Aorta (tissue), 5 donors: ENCODE results near the gene AMER2. TPM values are rescaled to one million over a fixed set of nuclear protein-coding genes. Genes with fewer than 3 reads are reported as not detected.
"Not testable (repeated sequence)": the region's sequence is repeated elsewhere in the genome, so short reads cannot be mapped to it uniquely, and the experiment has no call there.

Experiments used
- ATAC-seq: fragments of 200-7000 bp; cut with Tn5 transposase; one replicate; pipeline ENCODE4 v1.9.1; 2022; ENCODE audit warnings: moderate library complexity; ENCODE audit not compliant: low FRiP score
- DNase-seq, 2 donors: peaks; one replicate each; pipeline ENCODE4 v3.0.0-alpha.2; 2020
- H3K27ac ChIP-seq, 2 donors: one replicate each; pipeline ENCODE4 v1.5.1; 2013; ENCODE audit warnings: low read length in 2 of 2, mild to moderate bottlenecking in 2 of 2, moderate library complexity in 2 of 2, control low read depth in 1 of 2, inconsistent platforms in 1 of 2, low read depth in 1 of 2
- H3K27me3 ChIP-seq, 2 donors: one replicate each; pipeline ENCODE4 v1.6.1; 2013; ENCODE audit warnings: control low read depth in 1 of 2, low read length in 1 of 2, mild to moderate bottlenecking in 1 of 2, moderate library complexity in 1 of 2; ENCODE audit not compliant: insufficient read depth in 2 of 2, control insufficient read depth in 1 of 2
- H3K36me3 ChIP-seq, 2 donors: one replicate each; pipeline ENCODE4 v1.6.1; 2013; ENCODE audit warnings: control low read depth in 1 of 2, low read length in 1 of 2, mild to moderate bottlenecking in 1 of 2; ENCODE audit not compliant: insufficient read depth in 2 of 2, control insufficient read depth in 1 of 2
- H3K4me1 ChIP-seq, 2 donors: one replicate each; pipeline ENCODE4 v1.6.1; 2013; ENCODE audit warnings: low read length in 2 of 2, control low read depth in 1 of 2, mild to moderate bottlenecking in 1 of 2, moderate library complexity in 1 of 2; ENCODE audit not compliant: insufficient read depth in 2 of 2, control insufficient read depth in 1 of 2
- H3K4me3 ChIP-seq, 2 donors: one replicate each; pipeline ENCODE4 v1.5.1; 2013; ENCODE audit warnings: low read length in 2 of 2, control low read depth in 1 of 2, mild to moderate bottlenecking in 1 of 2
- H3K9me3 ChIP-seq: one replicate; pipeline ENCODE4 v1.6.1; 2013; ENCODE audit warnings: mild to moderate bottlenecking, low read length; ENCODE audit not compliant: control insufficient read depth
- WGBS, 2 donors: extraction: QIAGEN DNeasy Blood & Tissue Kit; methylation state at CpG; one replicate each; pipeline ENCODE4 v1.1.7; 2013; 5-methylcytosine and 5-hydroxymethylcytosine counted together
- intact Hi-C, 2 donors: fragments of 100-400 bp; cut with DNase I; formaldehyde crosslinking; loops; one replicate each; pipeline versions ENCODE4 v1.14.2 to v1.15.0; 2022
- polyA plus RNA-seq, 2 donors: library from polyadenylated mRNA; stranded (reverse); fragments of 200-250 nt; gene quantifications; one replicate each; pipeline ENCODE4 v1.2.3, GENCODE V29; 2013
- total RNA-seq, 2 donors: library from RNA; stranded (reverse); fragmentation: NEBNext Ultra II Directional; extraction: Animal tissue kit (Norgen Biotek cat#: 25700); gene quantifications; one replicate each; pipeline ENCODE4 v1.2.1, GENCODE V29; 2021
- donor health status: healthy with polysubstance abuse.
- donor health status: Bipolar disorder and iron deficiency.
- donor health status: DM: no; HTN: no; CAD: no.
- donor health status: DM: no; HTN: no; CAD: no.
- donor health status: DM: yes; HTN: yes; CAD: no.

AMER2 gene
- total and polyA plus RNA-seq, 4 donors: under 0.01 TPM; not detected in 3

DNA sequence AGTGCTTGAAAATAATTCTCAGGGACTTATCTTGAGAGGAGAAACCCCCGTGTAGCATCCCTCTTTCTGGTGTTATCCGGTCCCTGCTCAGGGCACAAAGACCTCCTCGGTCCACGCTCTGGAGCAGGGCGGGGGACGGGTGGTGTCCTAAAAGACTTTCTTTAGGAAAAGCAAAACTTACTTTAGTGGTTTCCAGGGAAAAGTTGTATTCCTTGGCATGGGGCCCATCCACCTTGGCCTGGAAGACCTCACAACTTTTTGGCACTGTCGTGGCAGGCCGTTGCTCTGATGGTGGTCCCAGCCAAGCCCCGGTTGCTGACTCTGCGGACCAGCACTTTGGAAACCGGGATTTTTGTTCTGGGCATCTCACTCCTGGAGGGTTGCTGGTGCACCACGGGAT is 2.7 kb downstream of the AMER2 start:
- no peaks in the 10 kb centered on the region for H3K9me3 ChIP-seq
- intact Hi-C loops: no loop called here
- no peak for ATAC-seq
- H3K36me3 ChIP-seq: no peaks in the 10 kb centered on the region
- H3K4me3 ChIP-seq: no peak overlapping the region
- H3K4me1 ChIP-seq: no peaks in the 10 kb centered on the region
- 46 to 50% methylated on average over 12 of the region's 12 CpGs for WGBS, 2 donors
- no peak overlapping the region for H3K27ac ChIP-seq
- peaks cover 0 to 4% of the 10 kb centered on the region in 2 donors for H3K27me3 ChIP-seq
- no peak for DNase-seq

DNA sequence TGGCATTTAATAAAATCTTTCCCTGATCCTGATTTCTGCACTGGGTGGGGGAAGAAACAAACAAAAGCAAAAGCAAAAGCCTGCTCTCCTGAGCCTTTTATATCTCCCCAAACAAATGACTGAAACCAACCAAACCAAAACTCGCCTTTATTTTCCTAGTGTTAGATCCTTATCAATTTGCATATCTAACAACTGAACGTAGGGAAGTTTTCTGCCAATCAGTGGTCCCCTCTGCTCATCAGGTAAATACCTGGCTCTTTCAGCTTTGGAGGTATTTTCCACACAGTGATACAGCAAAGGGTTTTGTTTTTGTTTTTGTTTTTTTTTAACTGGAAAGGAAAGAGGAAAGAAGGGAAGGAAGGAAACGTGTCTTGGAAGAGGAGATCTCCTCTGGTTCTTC is 3.3 kb downstream of the AMER2 start:
- no peak overlapping the region for H3K4me3 ChIP-seq
- no peak overlapping the region for H3K27ac ChIP-seq
- no peaks in the 10 kb centered on the region for H3K4me1 ChIP-seq
- peaks cover 0 to 4% of the 10 kb centered on the region in 2 donors for H3K27me3 ChIP-seq
- H3K36me3 ChIP-seq: no peaks in the 10 kb centered on the region
- no peak for ATAC-seq
- no peaks in the 10 kb centered on the region for H3K9me3 ChIP-seq
- intact Hi-C loops: no loop called here
- DNase-seq: no peak
- WGBS, 2 donors: 60 to 64% methylated on average over 3 of the region's 3 CpGs

DNA sequence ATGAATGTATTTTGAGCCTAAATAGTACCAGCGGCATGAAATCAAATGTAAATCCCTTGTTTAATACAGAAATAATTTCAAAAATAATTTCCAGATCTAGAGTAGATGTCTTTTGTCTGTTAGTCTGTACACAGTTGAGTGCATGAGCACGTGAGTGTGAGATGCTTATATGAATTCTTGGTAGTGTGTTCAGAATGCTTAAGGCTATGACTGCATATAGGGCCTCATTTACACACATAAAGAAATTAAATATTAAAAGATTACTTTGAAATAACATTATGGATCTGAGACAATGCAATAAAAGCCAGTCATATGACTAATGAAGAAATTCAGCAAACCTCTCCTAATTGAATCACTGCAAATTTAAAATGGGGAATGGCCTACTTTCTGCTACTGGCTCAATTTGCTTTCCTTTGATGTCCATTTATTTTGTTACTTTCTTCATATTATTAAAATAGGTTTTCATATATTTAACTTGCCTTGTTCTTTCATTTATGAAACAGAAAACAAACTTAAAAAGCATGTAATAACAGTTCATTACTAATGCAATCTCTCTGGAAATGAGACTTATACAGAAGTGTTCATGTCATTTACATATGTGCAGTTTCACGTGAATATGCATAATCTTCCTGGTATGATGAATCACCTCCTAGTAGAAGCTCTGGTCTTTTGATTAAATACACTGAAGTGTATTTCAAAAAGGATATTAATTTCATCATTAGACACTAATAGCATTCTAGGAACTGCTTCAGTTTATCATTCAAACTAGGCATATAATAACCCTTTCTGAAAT is 4.5 kb downstream of the AMER2 start:
- Histone ChIP-seq H3K4me3 (no peak overlapping the region), H3K36me3 (no peaks in the 10 kb centered on the region), H3K4me1 (no peaks in the 10 kb centered on the region), H3K9me3 (no peaks in the 10 kb centered on the region), H3K27ac (no peak overlapping the region), H3K27me3 (peaks cover 0 to 3% of the 10 kb centered on the region in 2 donors)
- 82 to 83% methylated on average over 3 of the region's 3 CpGs for WGBS, 2 donors
- ATAC-seq (no peak), DNase-seq (no peak)
- intact Hi-C loops: no loop called here

DNA sequence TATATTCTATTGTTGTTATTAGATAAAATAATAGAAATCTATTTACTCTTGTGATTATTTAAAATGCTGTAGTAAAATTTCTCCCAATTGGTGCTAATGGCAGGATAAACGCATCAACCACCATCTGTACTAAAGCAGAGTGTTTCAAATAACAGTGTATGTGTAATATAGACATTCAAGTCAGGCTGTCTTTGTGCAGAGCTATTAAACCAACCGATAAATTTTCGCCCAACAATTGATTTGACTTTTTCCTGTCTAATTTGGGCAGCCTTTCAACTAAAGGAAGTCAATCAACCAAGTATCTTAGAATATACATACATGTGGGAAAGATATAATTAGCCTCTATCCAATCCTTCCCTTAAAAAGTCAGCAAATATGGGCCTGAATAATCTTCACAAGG is 5.8 kb downstream of the AMER2 start:
- Histone ChIP-seq H3K36me3 (no peaks in the 10 kb centered on the region), H3K27ac (no peak overlapping the region), H3K4me1 (no peaks in the 10 kb centered on the region), H3K27me3 (no peaks in the 10 kb centered on the region), H3K9me3 (no peaks in the 10 kb centered on the region), H3K4me3 (no peak overlapping the region)
- 92 to 97% methylated on average over 3 of the region's 3 CpGs for WGBS, 2 donors
- intact Hi-C loops: no loop called here
- no peak for DNase-seq
- no peak for ATAC-seq

DNA sequence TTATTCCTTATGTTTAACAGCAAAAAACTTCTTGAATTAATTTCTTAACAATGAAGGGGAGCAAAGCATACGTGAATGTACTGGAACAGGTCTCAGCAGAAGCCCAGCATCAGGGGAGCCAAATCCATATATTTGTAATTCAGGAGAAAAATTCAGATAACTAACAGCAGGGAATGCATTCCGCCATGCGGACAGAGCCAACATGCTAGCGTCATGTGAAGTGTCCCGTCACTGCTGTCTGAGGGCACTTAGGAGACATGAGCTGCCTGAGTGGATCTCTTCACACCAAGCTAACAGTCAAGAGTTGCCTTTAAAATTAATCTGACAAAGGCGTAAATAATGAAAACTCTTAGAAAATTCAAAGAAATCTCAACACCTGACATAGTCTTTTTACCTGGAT is 6.4 kb downstream of the AMER2 start:
- Histone ChIP-seq H3K36me3 (no peaks in the 10 kb centered on the region), H3K27ac (no peak overlapping the region), H3K4me1 (no peaks in the 10 kb centered on the region), H3K4me3 (no peak overlapping the region), H3K9me3 (no peaks in the 10 kb centered on the region), H3K27me3 (no peaks in the 10 kb centered on the region)
- DNase-seq (no peak), ATAC-seq (no peak)
- WGBS, 2 donors: 88 to 93% methylated on average over 6 of the region's 6 CpGs
- intact Hi-C loops: no loop called here

DNA sequence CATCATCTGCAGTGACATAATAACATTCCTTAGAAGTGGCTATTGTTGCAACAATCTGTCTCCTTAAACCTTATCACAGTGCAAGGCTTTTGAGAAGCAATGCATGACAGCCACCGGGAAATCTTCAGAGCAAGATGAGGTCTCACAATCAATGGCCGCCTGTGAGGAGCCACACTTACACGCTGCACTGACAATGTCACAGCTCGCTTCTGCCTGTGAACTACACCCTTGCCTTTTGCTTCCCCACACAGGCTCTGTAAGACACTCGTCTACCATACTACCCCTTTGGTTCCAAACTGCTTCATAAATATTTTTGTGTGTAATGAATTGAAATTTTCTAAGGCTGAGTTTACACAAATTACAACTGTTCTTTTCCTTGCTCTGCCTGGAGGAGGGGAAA is 6.9 kb downstream of the AMER2 start:
- H3K4me1 ChIP-seq, H3K36me3 ChIP-seq, DNase-seq, intact Hi-C loops, H3K27ac ChIP-seq, H3K27me3 ChIP-seq, H3K9me3 ChIP-seq, H3K4me3 ChIP-seq, ATAC-seq: not testable (repeated sequence)
- 58 to 66% methylated on average over 5 of the region's 5 CpGs for WGBS, 2 donors

DNA sequence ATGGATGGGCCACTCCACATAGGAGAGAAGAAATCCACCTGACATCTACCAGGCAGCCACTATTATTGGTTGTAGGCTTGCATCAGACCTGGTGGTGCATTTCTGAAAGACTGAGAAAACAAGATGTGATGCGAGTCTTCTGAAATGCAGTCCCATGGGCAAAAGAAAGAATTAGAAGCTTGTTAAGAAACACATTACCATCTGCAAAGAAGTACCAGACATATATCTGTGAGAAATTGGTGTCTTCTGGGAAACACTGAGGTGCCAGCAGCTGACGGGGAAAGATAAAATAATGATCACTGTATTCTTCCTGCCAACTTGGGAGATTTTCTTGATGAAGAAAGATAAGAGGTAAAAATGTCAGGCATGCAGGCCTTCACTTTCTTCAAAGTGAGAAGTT is 14.4 kb downstream of the AMER2 start:
- ATAC-seq (no peak), DNase-seq (no peak)
- Histone ChIP-seq H3K36me3 (no peaks in the 10 kb centered on the region), H3K27ac (no peak overlapping the region), H3K4me3 (no peak overlapping the region), H3K4me1 (no peaks in the 10 kb centered on the region), H3K9me3 (no peaks in the 10 kb centered on the region), H3K27me3 (peaks cover 0 to 1% of the 10 kb centered on the region in 2 donors)
- 53 to 63% methylated on average over 2 of the region's 2 CpGs for WGBS, 2 donors
- intact Hi-C loops: no loop called here

DNA sequence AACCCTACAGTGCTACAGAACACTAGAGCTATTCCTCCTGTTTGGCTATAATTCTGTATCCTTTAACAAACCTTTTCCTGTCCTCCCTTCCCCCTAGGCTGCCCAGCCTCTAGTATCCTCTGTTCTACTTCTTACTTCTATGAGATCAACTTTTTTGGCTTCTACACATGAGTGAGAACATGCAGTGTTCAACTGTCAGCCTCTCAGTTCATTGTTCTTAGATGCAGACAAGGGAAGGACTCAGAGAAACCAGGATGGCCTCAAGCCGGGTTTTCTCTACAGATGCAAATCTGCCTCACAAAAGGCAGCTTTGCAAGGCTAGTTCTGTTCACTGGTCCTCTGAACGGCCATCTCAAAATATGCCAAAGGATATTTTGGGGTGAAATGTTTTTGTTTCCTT is 18.4 kb downstream of the AMER2 start:
- DNase-seq: no peak
- Histone ChIP-seq H3K9me3 (no peaks in the 10 kb centered on the region), H3K27me3 (peaks cover 0 to 1% of the 10 kb centered on the region in 2 donors), H3K27ac (no peak overlapping the region), H3K4me1 (no peaks in the 10 kb centered on the region), H3K4me3 (no peak overlapping the region), H3K36me3 (no peaks in the 10 kb centered on the region)
- no peak for ATAC-seq
- intact Hi-C loops: no loop called here
- 64% methylated on average over 2 of the region's 2 CpGs for WGBS, 2 donors

DNA sequence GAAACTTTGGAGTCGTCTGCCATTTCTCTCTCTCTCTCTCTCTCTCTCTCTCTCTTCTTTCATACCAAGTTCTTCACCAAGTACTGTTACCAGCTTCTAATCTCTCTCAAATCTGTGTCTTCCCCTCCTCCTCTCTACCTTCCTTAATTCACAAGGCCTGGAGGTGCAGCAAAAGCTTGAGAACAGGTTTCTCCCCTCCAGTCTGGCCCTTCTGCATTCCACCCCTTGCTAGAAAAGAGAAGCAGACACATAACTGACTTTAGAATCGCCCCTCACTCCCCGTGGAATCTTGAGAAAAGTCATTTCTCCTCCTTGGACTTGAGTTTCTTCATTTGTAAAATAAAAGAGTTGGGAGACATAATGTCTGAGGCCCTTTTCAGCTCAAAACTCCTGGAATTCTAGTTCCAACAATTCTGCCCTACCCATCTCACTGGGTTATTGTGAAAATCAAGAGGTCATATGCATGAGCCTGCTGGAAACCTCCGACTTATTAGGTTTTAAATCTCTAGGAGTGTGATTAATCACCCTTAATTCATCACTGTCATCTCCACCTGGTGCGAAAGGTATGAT is 20.4 kb downstream of the AMER2 start:
- H3K4me1 ChIP-seq: no peaks in the 10 kb centered on the region
- DNase-seq (no peak), ATAC-seq (no peak)
- no peak overlapping the region for H3K4me3 ChIP-seq
- 71 to 72% methylated on average over 5 of the region's 5 CpGs for WGBS, 2 donors
- H3K27ac ChIP-seq: no peak overlapping the region
- peaks cover 0 to under 1% of the 10 kb centered on the region in 2 donors for H3K27me3 ChIP-seq
- no peaks in the 10 kb centered on the region for H3K9me3 ChIP-seq
- H3K36me3 ChIP-seq: no peaks in the 10 kb centered on the region
- intact Hi-C loops: no loop called here
